Measurements from ENCODE around the gene SH2D3A.

SH2D3A gene

GRCh38 chr19:6707658-6708018, 59.6 kb downstream of the SH2D3A start (continued):
- TF ChIP-seq ZBTB11 (tag by site-specific recombination; conservative IDR thresholded peaks at IDR 0.05; ENCODE audit: low read depth) = no peak
- no peak for TF ChIP-seq KLF8 (tag by site-specific recombination; IDR thresholded peaks at IDR 0.05)

- Histone ChIP-seq H3K27ac (ENCODE audit: extremely low read depth, low read depth, low read length) (no peak overlapping the region), H3K36me3 (ENCODE audit: control insufficient read depth in 2 of 2, insufficient read depth in 1 of 2, low read length in 2 of 2) (no peaks in the 10 kb centered on the region), H3K4me1 (ENCODE audit: control insufficient read depth, insufficient read depth, low read length) (no peaks in the 10 kb centered on the region), H3K4me3 (ENCODE audit: low read depth, low read length) (no peak overlapping the region), H3K9me3 (ENCODE audit: control insufficient read depth, insufficient read depth, low read depth, low read length) (no peaks in the 10 kb centered on the region)
- POLR2A ChIA-PET = no interaction called here
- TF ChIP-seq ZNF670 (tag by site-specific recombination; IDR thresholded peaks at IDR 0.05; ENCODE audit: low read depth) (no peak), ZXDB (tag by site-specific recombination; IDR thresholded peaks at IDR 0.05) (no peak), ZNF777 (tag by site-specific recombination; IDR thresholded peaks at IDR 0.05; ENCODE audit: borderline replicate concordance) (no peak)
- CTCF ChIA-PET = no interaction called here
Measured at GRCh38 chr19:6707011-6707657, 60.1 kb downstream of the SH2D3A start.

- Histone ChIP-seq H3K9me3 (ENCODE audit: control insufficient read depth, insufficient read depth, low read depth, low read length) (no peaks in the 10 kb centered on the region), H3K4me3 (ENCODE audit: low read depth, low read length) (no peak overlapping the region), H3K4me1 (ENCODE audit: control insufficient read depth, insufficient read depth, low read length) (no peaks in the 10 kb centered on the region), H3K36me3 (ENCODE audit: control insufficient read depth in 2 of 2, insufficient read depth in 1 of 2, low read length in 2 of 2) (no peaks in the 10 kb centered on the region), H3K27ac (ENCODE audit: extremely low read depth, low read depth, low read length) (no peak overlapping the region)
- TF ChIP-seq BCL6B (tag by site-specific recombination; IDR thresholded peaks at IDR 0.05) = no peak
- TF ChIP-seq ZNF544 (tag by site-specific recombination; IDR thresholded peaks at IDR 0.05) = no peak
- no peak for TF ChIP-seq ZNF785 (tag by site-specific recombination; IDR thresholded peaks at IDR 0.05)
- TF ChIP-seq OSR2 (tag by site-specific recombination; IDR thresholded peaks at IDR 0.05) = no peak
- TF ChIP-seq ZNF701 (tag by site-specific recombination; IDR thresholded peaks at IDR 0.05) = no peak
- TF ChIP-seq ZBTB6 (tag by site-specific recombination; IDR thresholded peaks at IDR 0.05) = no peak
- TF ChIP-seq BCL11B (tag by site-specific recombination; IDR thresholded peaks at IDR 0.05; ENCODE audit: low read depth) = no peak
- TF ChIP-seq ZNF391 (tag by site-specific recombination; IDR thresholded peaks at IDR 0.05; ENCODE audit: borderline replicate concordance, low read depth) = no peak
- no peak for TF ChIP-seq REPIN1 (tag by site-specific recombination; IDR thresholded peaks at IDR 0.05; ENCODE audit: low read depth)
- POLR2A ChIA-PET = no interaction called here
- CTCF ChIA-PET = no interaction called here
Measured at GRCh38 chr19:6706633-6706958, 60.6 kb downstream of the SH2D3A start.

Measured in HEK293 (cell line).